ENCODE results near the gene DNASE1L3.

Gene DNASE1L3

DNA sequence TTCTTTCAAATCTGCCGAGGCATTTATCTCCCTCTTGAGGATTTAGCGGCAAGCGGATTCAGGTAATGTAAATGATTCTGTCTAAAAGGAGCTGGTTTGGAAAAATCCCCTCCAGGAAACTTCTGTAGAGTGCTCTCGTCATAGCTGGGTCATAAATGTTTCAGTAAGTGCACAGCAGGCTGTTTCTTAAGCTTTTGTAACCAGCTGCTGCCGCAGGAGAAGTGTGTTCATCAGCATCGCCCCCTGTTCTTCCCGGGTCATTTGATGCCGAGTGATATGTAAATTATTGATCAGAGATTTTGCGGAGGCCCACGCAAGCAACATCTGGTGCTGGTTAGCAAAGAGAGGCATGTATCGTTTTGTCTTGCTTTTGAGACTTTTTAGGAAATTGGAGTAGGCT, 53.1 kb downstream of the DNASE1L3 start:
- Histone ChIP-seq H3K9me3 (ENCODE audit: control insufficient read depth, low read length) (no peaks in the 10 kb centered on the region), H3K27me3 (ENCODE audit: control insufficient read depth, insufficient read depth, low read length) (no peaks in the 10 kb centered on the region), H3K9ac (ENCODE audit: low read length) (no peak overlapping the region), H3K4me3 (ENCODE audit: low read length) (no peak overlapping the region), H3K36me3 (ENCODE audit: control insufficient read depth, insufficient read depth, low read length) (peaks cover 38% of the 10 kb centered on the region), H3K4me1 (ENCODE audit: control insufficient read depth, insufficient read depth, low read length) (peaks cover 20% of the 10 kb centered on the region)

- H3K9ac ChIP-seq (ENCODE audit: low read length): no peak overlapping the region
- H3K36me3 ChIP-seq (ENCODE audit: control insufficient read depth, insufficient read depth, low read length): peaks cover 30% of the 10 kb centered on the region
- peaks cover 3% of the 10 kb centered on the region for H3K4me1 ChIP-seq (ENCODE audit: control insufficient read depth, insufficient read depth, low read length)
- no peaks in the 10 kb centered on the region for H3K27me3 ChIP-seq (ENCODE audit: control insufficient read depth, insufficient read depth, low read length)
- H3K4me3 ChIP-seq (ENCODE audit: low read length): no peak overlapping the region
- H3K9me3 ChIP-seq (ENCODE audit: control insufficient read depth, low read length): no peaks in the 10 kb centered on the region
Observed at GRCh38 chr3:58155838-58156237, 54.9 kb downstream of the DNASE1L3 start.

DNA sequence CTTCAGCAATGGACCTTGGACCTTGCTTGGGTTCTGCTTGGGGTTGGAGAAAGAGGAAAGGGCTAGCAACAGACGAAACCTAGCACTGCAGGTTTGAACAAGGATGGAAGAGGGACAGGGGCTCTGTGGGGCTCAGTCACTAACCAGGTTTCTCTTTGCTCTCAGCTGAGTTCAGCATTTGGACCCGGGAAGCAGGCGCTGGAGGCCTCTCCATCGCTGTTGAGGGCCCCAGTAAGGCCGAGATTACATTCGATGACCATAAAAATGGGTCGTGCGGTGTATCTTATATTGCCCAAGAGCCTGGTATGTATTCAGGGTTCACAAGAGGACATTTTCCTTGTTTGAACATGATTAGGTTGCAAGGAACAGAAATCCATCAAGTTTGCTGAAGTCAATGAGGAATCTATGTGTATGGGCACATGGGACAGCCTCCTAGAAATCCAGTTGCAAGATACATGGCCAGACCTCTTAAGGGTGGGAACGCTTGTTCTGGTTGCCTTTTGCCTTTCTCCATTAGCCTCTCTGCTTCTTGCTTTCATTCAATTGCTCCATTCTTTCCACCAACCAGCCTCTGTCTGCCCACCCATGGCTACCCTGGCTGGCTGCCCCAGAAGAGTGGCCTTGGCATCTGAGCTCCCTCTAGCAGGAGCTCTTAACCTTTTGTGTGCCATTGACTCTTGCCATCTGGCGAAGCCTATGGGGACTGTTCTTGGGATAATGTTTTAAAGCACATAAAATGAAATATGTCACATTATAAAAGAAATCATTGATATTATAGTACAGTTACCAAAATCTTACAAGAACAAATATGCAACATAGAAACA, 55.9 kb downstream of the DNASE1L3 start:
- Histone ChIP-seq H3K9ac (ENCODE audit: low read length) (no peak overlapping the region), H3K36me3 (ENCODE audit: control insufficient read depth, insufficient read depth, low read length) (peaks cover 33% of the 10 kb centered on the region), H3K4me1 (ENCODE audit: control insufficient read depth, insufficient read depth, low read length) (no peaks in the 10 kb centered on the region), H3K9me3 (ENCODE audit: control insufficient read depth, low read length) (no peaks in the 10 kb centered on the region), H3K4me3 (ENCODE audit: low read length) (no peak overlapping the region), H3K27me3 (ENCODE audit: control insufficient read depth, insufficient read depth, low read length) (no peaks in the 10 kb centered on the region)

- Histone ChIP-seq H3K4me1 (ENCODE audit: control insufficient read depth, insufficient read depth, low read length) (no peaks in the 10 kb centered on the region), H3K9ac (ENCODE audit: low read length) (no peak overlapping the region), H3K9me3 (ENCODE audit: control insufficient read depth, low read length) (no peaks in the 10 kb centered on the region), H3K27me3 (ENCODE audit: control insufficient read depth, insufficient read depth, low read length) (no peaks in the 10 kb centered on the region), H3K4me3 (ENCODE audit: low read length) (no peak overlapping the region), H3K36me3 (ENCODE audit: control insufficient read depth, insufficient read depth, low read length) (peaks cover 37% of the 10 kb centered on the region)
Observed at GRCh38 chr3:58153371-58153770, 57.4 kb downstream of the DNASE1L3 start.

GRCh38 chr3:58152225-58153015, 58.4 kb downstream of the DNASE1L3 start:
- Histone ChIP-seq H3K9ac (ENCODE audit: low read length) (no peak overlapping the region), H3K4me1 (ENCODE audit: control insufficient read depth, insufficient read depth, low read length) (no peaks in the 10 kb centered on the region), H3K4me3 (ENCODE audit: low read length) (no peak overlapping the region), H3K9me3 (ENCODE audit: control insufficient read depth, low read length) (no peaks in the 10 kb centered on the region), H3K36me3 (ENCODE audit: control insufficient read depth, insufficient read depth, low read length) (peaks cover 37% of the 10 kb centered on the region), H3K27me3 (ENCODE audit: control insufficient read depth, insufficient read depth, low read length) (no peaks in the 10 kb centered on the region)

- H3K27me3 ChIP-seq (ENCODE audit: control insufficient read depth, insufficient read depth, low read length): no peaks in the 10 kb centered on the region
- no peak overlapping the region for H3K4me3 ChIP-seq (ENCODE audit: low read length)
- H3K9me3 ChIP-seq (ENCODE audit: control insufficient read depth, low read length): no peaks in the 10 kb centered on the region
- no peak overlapping the region for H3K9ac ChIP-seq (ENCODE audit: low read length)
- no peaks in the 10 kb centered on the region for H3K4me1 ChIP-seq (ENCODE audit: control insufficient read depth, insufficient read depth, low read length)
- H3K36me3 ChIP-seq (ENCODE audit: control insufficient read depth, insufficient read depth, low read length): peaks cover 35% of the 10 kb centered on the region
Observed at GRCh38 chr3:58151637-58152036, 59.1 kb downstream of the DNASE1L3 start.

- H3K9me3 ChIP-seq (ENCODE audit: control insufficient read depth, low read length): no peaks in the 10 kb centered on the region
- H3K36me3 ChIP-seq (ENCODE audit: control insufficient read depth, insufficient read depth, low read length): peaks cover 31% of the 10 kb centered on the region
Observed at GRCh38 chr3:58150810-58151199, 60.0 kb downstream of the DNASE1L3 start.

GRCh38 chr3:58150130-58150809, 60.5 kb downstream of the DNASE1L3 start:
- Histone ChIP-seq H3K4me3 (ENCODE audit: low read length) (no peak overlapping the region), H3K9me3 (ENCODE audit: control insufficient read depth, low read length) (no peaks in the 10 kb centered on the region), H3K36me3 (ENCODE audit: control insufficient read depth, insufficient read depth, low read length) (peaks cover 28% of the 10 kb centered on the region), H3K4me1 (ENCODE audit: control insufficient read depth, insufficient read depth, low read length) (no peaks in the 10 kb centered on the region), H3K9ac (ENCODE audit: low read length) (no peak overlapping the region), H3K27me3 (ENCODE audit: control insufficient read depth, insufficient read depth, low read length) (no peaks in the 10 kb centered on the region)

More at GRCh38 chr3:58150810-58151199, 60.0 kb downstream of the DNASE1L3 start:
- Histone ChIP-seq H3K27me3 (ENCODE audit: control insufficient read depth, insufficient read depth, low read length) (no peaks in the 10 kb centered on the region), H3K9ac (ENCODE audit: low read length) (no peak overlapping the region), H3K4me1 (ENCODE audit: control insufficient read depth, insufficient read depth, low read length) (no peaks in the 10 kb centered on the region), H3K4me3 (ENCODE audit: low read length) (no peak overlapping the region)

- peaks cover 31% of the 10 kb centered on the region for H3K36me3 ChIP-seq (ENCODE audit: control insufficient read depth, insufficient read depth, low read length)
- H3K4me1 ChIP-seq (ENCODE audit: control insufficient read depth, insufficient read depth, low read length): peaks cover 15% of the 10 kb centered on the region
Observed at GRCh38 chr3:58148049-58148448, 62.7 kb downstream of the DNASE1L3 start.

GRCh38 chr3:58144478-58145325, 66.1 kb downstream of the DNASE1L3 start:
- H3K4me1 ChIP-seq (ENCODE audit: control insufficient read depth, insufficient read depth, low read length): peaks cover 16% of the 10 kb centered on the region
- H3K9me3 ChIP-seq (ENCODE audit: control insufficient read depth, low read length): no peaks in the 10 kb centered on the region
- no peak overlapping the region for H3K4me3 ChIP-seq (ENCODE audit: low read length)
- no peaks in the 10 kb centered on the region for H3K27me3 ChIP-seq (ENCODE audit: control insufficient read depth, insufficient read depth, low read length)
- peaks cover 28% of the 10 kb centered on the region for H3K36me3 ChIP-seq (ENCODE audit: control insufficient read depth, insufficient read depth, low read length)
- H3K9ac ChIP-seq (ENCODE audit: low read length): no peak overlapping the region

More at GRCh38 chr3:58148049-58148448, 62.7 kb downstream of the DNASE1L3 start:
- Histone ChIP-seq H3K9me3 (ENCODE audit: control insufficient read depth, low read length) (no peaks in the 10 kb centered on the region), H3K4me3 (ENCODE audit: low read length) (no peak overlapping the region), H3K9ac (ENCODE audit: low read length) (no peak overlapping the region), H3K27me3 (ENCODE audit: control insufficient read depth, insufficient read depth, low read length) (no peaks in the 10 kb centered on the region)

DNA sequence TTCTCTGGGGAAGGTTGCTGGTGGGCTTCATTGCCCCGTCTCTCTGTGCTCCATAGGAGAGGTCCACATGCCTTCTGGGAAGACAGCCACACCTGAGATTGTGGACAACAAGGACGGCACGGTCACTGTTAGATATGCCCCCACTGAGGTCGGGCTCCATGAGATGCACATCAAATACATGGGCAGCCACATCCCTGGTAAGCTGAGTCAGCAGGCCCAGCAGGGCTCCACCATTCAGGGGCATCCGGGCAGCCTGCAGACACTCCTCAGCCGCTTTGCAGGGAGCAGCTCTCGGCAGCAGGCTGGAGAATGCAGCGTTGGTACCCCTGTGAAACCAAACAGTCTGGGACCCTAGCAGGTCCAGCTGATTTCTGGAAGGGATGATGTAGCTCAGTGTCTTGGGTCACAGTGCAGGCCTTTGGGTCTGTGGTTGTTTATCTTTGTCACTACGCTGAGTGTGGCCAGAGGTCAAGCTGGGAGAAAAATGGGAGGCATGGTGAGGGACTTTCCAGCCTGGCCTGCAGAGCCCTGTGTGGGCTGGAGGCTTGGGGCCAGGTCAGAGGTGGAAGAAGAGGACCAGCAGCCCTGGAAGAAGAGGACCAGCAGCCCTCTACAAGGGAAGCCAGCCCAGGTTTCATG, 67.2 kb downstream of the DNASE1L3 start:
- H3K27me3 ChIP-seq (ENCODE audit: control insufficient read depth, insufficient read depth, low read length): no peaks in the 10 kb centered on the region
- H3K4me3 ChIP-seq (ENCODE audit: low read length): no peak overlapping the region
- H3K9ac ChIP-seq (ENCODE audit: low read length): no peak overlapping the region
- H3K9me3 ChIP-seq (ENCODE audit: control insufficient read depth, low read length): no peaks in the 10 kb centered on the region
- peaks cover 26% of the 10 kb centered on the region for H3K36me3 ChIP-seq (ENCODE audit: control insufficient read depth, insufficient read depth, low read length)
- H3K4me1 ChIP-seq (ENCODE audit: control insufficient read depth, insufficient read depth, low read length): peaks cover 16% of the 10 kb centered on the region
